NCI-H2196 (cell line): Measurements from ENCODE around the gene SEPTIN1.
A peak's percentile ranks its signal among the peaks of the same experiment; 100 is the strongest.

ENCODE experiments used
- DNase-seq: peaks from one replicate; lab custom pipeline; 2025; ENCODE audit not compliant: unreplicated experiment; lab: John Stamatoyannopoulos, UW

The SEPTIN1 gene

GRCh38 chr16:30382111-30382881 is at the start of gene SEPTIN1:
Gene SEPTIN1 (minus strand): TSS chr16:30382561. CDS start chr16:30382542, 19 bp downstream.
- no peak for DNase-seq

- no peak for DNase-seq
Observed at GRCh38 chr16:30430428-30430970, 48.1 kb upstream of the SEPTIN1 start.

- DNase-seq = peak; percentile 99
Observed at GRCh38 chr16:30429678-30430427, 47.5 kb upstream of the SEPTIN1 start, which contains the start of gene DCTPP1. Gene DCTPP1 (minus strand): TSS chr16:30430030. CDS start chr16:30429980, 50 bp downstream.

GRCh38 chr16:30429418-30429677 is 47.0 kb upstream of the SEPTIN1 start:
- no peak for DNase-seq

- DNase-seq = no peak
Observed at GRCh38 chr16:30428055-30428454, 45.7 kb upstream of the SEPTIN1 start.

- no peak for DNase-seq
Observed at GRCh38 chr16:30421010-30421409, 38.6 kb upstream of the SEPTIN1 start.

GRCh38 chr16:30418350-30419181 is 36.2 kb upstream of the SEPTIN1 start:
- no peak for DNase-seq

- peak; percentile 98 for DNase-seq
Observed at GRCh38 chr16:30417529-30418349, 35.4 kb upstream of the SEPTIN1 start.

GRCh38 chr16:30416624-30417528 is 34.5 kb upstream of the SEPTIN1 start:
- DNase-seq = peak; percentile 42

- no peak for DNase-seq
Observed at GRCh38 chr16:30416047-30416603, 33.8 kb upstream of the SEPTIN1 start.

- DNase-seq = no peak
Observed at GRCh38 chr16:30414159-30414558, 31.8 kb upstream of the SEPTIN1 start.

- DNase-seq = no peak
Observed at GRCh38 chr16:30413112-30413806, 30.9 kb upstream of the SEPTIN1 start.

GRCh38 chr16:30409125-30410060 is 27.0 kb upstream of the SEPTIN1 start:
- DNase-seq = peak; percentile 89

- DNase-seq = no peak
Observed at GRCh38 chr16:30407804-30408534, 25.6 kb upstream of the SEPTIN1 start.

GRCh38 chr16:30407102-30407803 is 24.9 kb upstream of the SEPTIN1 start, which contains the start of gene ZNF771:
Gene ZNF771 (plus strand): TSS chr16:30407606. CDS start chr16:30408054, 448 bp downstream.
- peak; percentile 94 for DNase-seq

GRCh38 chr16:30406795-30407101 is 24.4 kb upstream of the SEPTIN1 start:
- no peak for DNase-seq
